IMR-90 (cell line): ENCODE results near the gene TCP11. TPM values are rescaled to one million over a fixed set of nuclear protein-coding genes. Genes with fewer than 3 reads are reported as not detected.

Source experiments
- ATAC-seq: fragments of 200-7000 bp; cut with Tn5 transposase; 2 replicates; pipeline ENCODE4 v1.9.1; 2020; ENCODE audit warnings: low read depth, mild to moderate bottlenecking, moderate library complexity
- BruUV-seq: library from RNA; stranded (reverse); fragments of 400-500 nt; replicated peaks from 2 replicates; lab custom pipeline; 2021; lab: Mats Ljungman, UMichigan
- CTCF ChIA-PET: fragments of 300-600 bp; formaldehyde crosslinking; extraction: SDS; loops from one replicate; lab custom pipeline; 2021; ENCODE audit warnings: antibody characterized with exemption; lab: Yijun Ruan, JAX
- POLR2A ChIA-PET: fragments of 300-600 bp; sonication (Branson Sonifier 250); formaldehyde crosslinking; loops from one replicate; lab custom pipeline; 2022; ENCODE audit warnings: antibody characterized with exemption; ENCODE audit not compliant: unreplicated experiment; lab: Charles Lee
- DNase-seq: peaks from one replicate; pipeline ENCODE4 v3.0.0; 2013
- H2AFZ ChIP-seq: replicated peaks from 2 replicates; pipeline ENCODE3; 2013; ENCODE audit warnings: low read length, mild to moderate bottlenecking; ENCODE audit not compliant: poor library complexity
- H2AK5ac ChIP-seq: 2 replicates; pipeline ENCODE4 v1.6.1; 2013; ENCODE audit warnings: low read depth, low read length, inconsistent platforms
- H2AK9ac ChIP-seq: replicated peaks from 2 replicates; pipeline ENCODE3; 2013; ENCODE audit warnings: mild to moderate bottlenecking, low read depth, low read length, moderate library complexity; ENCODE audit not compliant: poor library complexity
- H2BK120ac ChIP-seq: 2 replicates; pipeline ENCODE4 v1.6.1; 2013; ENCODE audit warnings: low read depth, low read length, inconsistent platforms
- H2BK15ac ChIP-seq: 3 replicates; pipeline ENCODE4 v1.6.1; 2013; ENCODE audit warnings: low read depth, low read length, inconsistent platforms
- H2BK20ac ChIP-seq: 2 replicates; pipeline ENCODE4 v1.6.1; 2013; ENCODE audit warnings: low read depth, mild to moderate bottlenecking, inconsistent platforms, low read length, moderate library complexity
- H2BK5ac ChIP-seq: 2 replicates; pipeline ENCODE4 v1.6.1; 2013; ENCODE audit warnings: mild to moderate bottlenecking, low read depth, low read length, inconsistent platforms; ENCODE audit not compliant: poor library complexity, severe bottlenecking
- H3K14ac ChIP-seq: replicated peaks from 2 replicates; pipeline ENCODE4 v1.6.1; 2013; ENCODE audit warnings: low read depth, low read length, inconsistent platforms
- H3K18ac ChIP-seq: 2 replicates; pipeline ENCODE4 v1.6.1; 2013; ENCODE audit warnings: low read depth, low read length, control low read depth
- H3K23ac ChIP-seq: 2 replicates; pipeline ENCODE4 v1.6.1; 2013; ENCODE audit warnings: low read depth, low read length, inconsistent platforms
- H3K27ac ChIP-seq: 2 replicates; pipeline ENCODE4 v1.5.1; 2013; ENCODE audit warnings: mild to moderate bottlenecking, control low read depth, low read length; ENCODE audit not compliant: insufficient read depth
- H3K27me3 ChIP-seq: 2 replicates; pipeline ENCODE4 v1.6.1; 2013; ENCODE audit warnings: low read length; ENCODE audit not compliant: control insufficient read depth, insufficient read depth
- H3K36me3 ChIP-seq: 2 replicates; pipeline ENCODE4 v1.6.1; 2013; ENCODE audit warnings: low read length, mixed read lengths; ENCODE audit not compliant: control insufficient read depth, insufficient read depth
- H3K4ac ChIP-seq: 2 replicates; pipeline ENCODE4 v1.6.1; 2013; ENCODE audit warnings: low read depth, low read length, inconsistent platforms
- H3K4me1 ChIP-seq: 2 replicates; pipeline ENCODE4 v1.6.1; 2013; ENCODE audit warnings: low read length, mixed read lengths; ENCODE audit not compliant: control insufficient read depth, insufficient read depth
- H3K4me2 ChIP-seq: 2 replicates; pipeline ENCODE4 v1.6.1; 2013; ENCODE audit warnings: low read depth, mild to moderate bottlenecking, control low read depth, low read length, moderate library complexity
- H3K4me3 ChIP-seq: 2 replicates; pipeline ENCODE4 v1.5.1; 2013; ENCODE audit warnings: low read depth, mild to moderate bottlenecking, control low read depth, low read length, moderate library complexity; ENCODE audit not compliant: insufficient read depth
- H3K56ac ChIP-seq: 2 replicates; pipeline ENCODE4 v1.6.1; 2013; ENCODE audit warnings: low read length, inconsistent platforms; ENCODE audit not compliant: insufficient read depth; ENCODE audit errors: extremely low read depth
- H3K79me1 ChIP-seq, 2 experiments: 2 replicates each; pipeline ENCODE4 v1.6.1; 2013; ENCODE audit warnings: low read length in 2 of 2, inconsistent platforms in 1 of 2, low read depth in 1 of 2
- H3K9ac ChIP-seq: 2 replicates; pipeline ENCODE4 v1.6.1; 2013; ENCODE audit warnings: low read depth, low read length, control low read depth
- H3K9me1 ChIP-seq: 2 replicates; pipeline ENCODE4 v1.6.1; 2013; ENCODE audit warnings: low read length, inconsistent platforms; ENCODE audit not compliant: insufficient read depth
- H3K9me3 ChIP-seq: 2 replicates; pipeline ENCODE4 v1.6.1; 2013; ENCODE audit warnings: low read length; ENCODE audit not compliant: control insufficient read depth, insufficient read depth
- H4K20me1 ChIP-seq: 2 replicates; pipeline ENCODE4 v1.6.1; 2013; ENCODE audit warnings: low read length, inconsistent platforms; ENCODE audit not compliant: insufficient read depth
- H4K5ac ChIP-seq: 2 replicates; pipeline ENCODE4 v1.6.1; 2013; ENCODE audit warnings: mild to moderate bottlenecking, low read depth, low read length, control low read depth
- H4K8ac ChIP-seq, 2 experiments: 2 replicates each; pipeline ENCODE4 v1.6.1; 2013; ENCODE audit warnings: low read depth in 2 of 2, low read length in 2 of 2, control low read depth in 1 of 2, inconsistent platforms in 1 of 2
- H4K91ac ChIP-seq: 2 replicates; pipeline ENCODE4 v1.6.1; 2013; ENCODE audit warnings: low read depth, low read length, inconsistent platforms; ENCODE audit not compliant: insufficient read depth
- BHLHE40 ChIP-seq: fragments of 150-350 bp; IDR thresholded peaks from 2 replicates; pipeline ENCODE4 v1.6.1; 2016; ENCODE audit warnings: mild to moderate bottlenecking, low read depth, low read length
- CEBPB ChIP-seq: IDR thresholded peaks from 2 replicates; pipeline ENCODE4 v1.6.1; 2012; ENCODE audit warnings: low read depth, low read length, improper control_type of control experiment
- CHD1 ChIP-seq: IDR thresholded peaks from 2 replicates; pipeline ENCODE4 v1.6.1; 2012; ENCODE audit warnings: low read depth, low read length, improper control_type of control experiment
- FOS ChIP-seq: fragments of 150-350 bp; IDR thresholded peaks from 2 replicates; pipeline ENCODE4 v1.6.1; 2016; ENCODE audit warnings: low read depth, low read length
- MAFK ChIP-seq: IDR thresholded peaks from 2 replicates; pipeline ENCODE4 v1.6.1; 2012; ENCODE audit warnings: low read depth, low read length, improper control_type of control experiment
- MAZ ChIP-seq: IDR thresholded peaks from 2 replicates; pipeline ENCODE4 v1.6.1; 2012; ENCODE audit warnings: low read depth, mild to moderate bottlenecking, low read length, improper control_type of control experiment, moderate library complexity, borderline replicate concordance
- MXI1 ChIP-seq: IDR thresholded peaks from 2 replicates; pipeline ENCODE4 v1.6.1; 2012; ENCODE audit warnings: low read depth, mild to moderate bottlenecking, low read length, moderate library complexity, borderline replicate concordance
- NFE2L2 ChIP-seq: fragments of 150-350 bp; IDR thresholded peaks from 2 replicates; pipeline ENCODE4 v1.6.1; 2016; ENCODE audit warnings: low read depth, mild to moderate bottlenecking, low read length
- POLR2A ChIP-seq: IDR thresholded peaks from 2 replicates; pipeline ENCODE4 v1.6.1; 2012; ENCODE audit warnings: mild to moderate bottlenecking, low read depth, low read length
- RAD21 ChIP-seq: IDR thresholded peaks from 2 replicates; pipeline ENCODE4 v1.6.1; 2012; ENCODE audit warnings: low read length, improper control_type of control experiment
- RCOR1 ChIP-seq: IDR thresholded peaks from 2 replicates; pipeline ENCODE4 v1.6.1; 2012; ENCODE audit warnings: mild to moderate bottlenecking, low read length, improper control_type of control experiment; ENCODE audit not compliant: insufficient replicate concordance
- RFX5 ChIP-seq: IDR thresholded peaks from 2 replicates; pipeline ENCODE4 v1.8.0; 2012; ENCODE audit warnings: low read depth, mild to moderate bottlenecking, low read length, moderate library complexity
- SMC3 ChIP-seq: fragments of 150-350 bp; IDR thresholded peaks from 2 replicates; pipeline ENCODE4 v1.6.1; 2016; ENCODE audit warnings: low read depth, mild to moderate bottlenecking, antibody characterized with exemption, low read length, moderate library complexity
- WGBS, 2 experiments: methylation state at CpG; one replicate each; pipeline versions ENCODE4 v1.1.5 to v1.1.7; 2013; ENCODE audit warnings: missing lambda C conversion rate in 2 of 2; ENCODE audit not compliant: insufficient read length in 1 of 2; ENCODE audit errors: extremely low coverage in 2 of 2; 5-methylcytosine and 5-hydroxymethylcytosine counted together
- dilution Hi-C: fragments of 300-500 bp; cut with HindIII; formaldehyde crosslinking; loops from one replicate; pipeline ENCODE4 v1.14.3; 2018; ENCODE audit warnings: low sequenced_read_pairs; ENCODE audit not compliant: unreplicated experiment
- in situ Hi-C: fragments of 300-500 bp; cut with MboI; formaldehyde crosslinking; loops from 3 replicates; pipeline ENCODE4 v1.14.3; 2019; ENCODE audit warnings: low sequenced_read_pairs, inconsistent platforms, mixed read lengths
- intact Hi-C: fragments of 100-400 bp; cut with micrococcal nuclease; formaldehyde crosslinking; loops from 2 replicates; pipeline ENCODE4 v1.10.0; 2022
- polyA plus RNA-seq, 3 experiments: library from polyadenylated mRNA; depleted of rRNA; stranded (reverse); fragments of >200 nt; gene quantifications; 2 replicates each; pipeline ENCODE4 v1.2.3, GENCODE V29; 2012; ENCODE audit warnings: low replicate concordance in 1 of 3
- total RNA-seq: library from RNA; depleted of rRNA; stranded (reverse); fragments of >200 nt; gene quantifications from 2 replicates; pipeline ENCODE4 v1.2.3, GENCODE V29; 2012
- TF ChIP-seq, protein P1 (sequence below): fragments of 150-350 bp; IDR thresholded peaks from 2 replicates; pipeline ENCODE4 v1.6.1; 2016; ENCODE audit warnings: low read depth, mild to moderate bottlenecking, low read length, moderate library complexity, borderline replicate concordance
- TF ChIP-seq, protein P2 (sequence below): fragments of 150-350 bp; IDR thresholded peaks from 2 replicates; pipeline ENCODE4 v1.6.1; 2017; ENCODE audit warnings: mild to moderate bottlenecking, antibody characterized with exemption, low read length, low read depth
- TF ChIP-seq, protein P3 (sequence below): conservative IDR thresholded peaks from 2 replicates; pipeline ENCODE4 v1.5.1; 2012; ENCODE audit warnings: mild to moderate bottlenecking, low read depth, low read length, improper control_type of control experiment

The TCP11 gene
- total and polyA plus RNA-seq, 2 of the 4 experiments (the other 2 are of a cell fraction), result 0.34 to 0.36 TPM

- H3K56ac ChIP-seq, result no peak overlapping the region
- H2AFZ ChIP-seq, result no peak overlapping the region
- 79% methylated on average over 5 of the region's 9 CpGs; no CpG with 5 or more reads in 1 of the 2 experiments for WGBS, 2 experiments
- intact Hi-C loops, result no loop called here
- H3K79me1 ChIP-seq, result no peaks in the 10 kb centered on the region
- no peak overlapping the region for H2AK9ac ChIP-seq
- no peak overlapping the region for H3K14ac ChIP-seq
- H3K27ac ChIP-seq, result no peak overlapping the region
- no peak overlapping the region for H4K91ac ChIP-seq
- no peak overlapping the region for H2AK5ac ChIP-seq
- no peak overlapping the region for H3K4me2 ChIP-seq
- H4K8ac ChIP-seq, result no peak overlapping the region
- ChIA-PET POLR2A (no interaction called here), CTCF (no interaction called here)
- H3K4me1 ChIP-seq, result no peaks in the 10 kb centered on the region
- no peaks in the 10 kb centered on the region for H4K20me1 ChIP-seq
- in situ Hi-C loops, result no loop called here
- no peak overlapping the region for H3K4me3 ChIP-seq
- H3K27me3 ChIP-seq, result no peaks in the 10 kb centered on the region
- 0 out of 2 replicates have a peak, but pooled peaks cover 2% of the 10 kb centered on the region for H3K9me1 ChIP-seq
- H3K9me3 ChIP-seq, result no peaks in the 10 kb centered on the region
- no peak for ATAC-seq
- no peak overlapping the region for H2BK5ac ChIP-seq
- DNase-seq, result no peak
- H3K23ac ChIP-seq, result no peak overlapping the region
- H3K36me3 ChIP-seq, result no peaks in the 10 kb centered on the region; the same call in 1 of the 2 replicates
- no peak overlapping the region for H4K5ac ChIP-seq
- dilution Hi-C loops, result no loop called here
- TF ChIP-seq CHD1 (no peak), MAZ (no peak), RCOR1 (no peak), MAFK (no peak), MXI1 (no peak), FOS (no peak), POLR2A (no peak), RAD21 (no peak), CEBPB (no peak), BHLHE40 (no peak), NFE2L2 (no peak), RFX5 (no peak), SMC3 (no peak)
- TF ChIP-seq, protein P1, sequence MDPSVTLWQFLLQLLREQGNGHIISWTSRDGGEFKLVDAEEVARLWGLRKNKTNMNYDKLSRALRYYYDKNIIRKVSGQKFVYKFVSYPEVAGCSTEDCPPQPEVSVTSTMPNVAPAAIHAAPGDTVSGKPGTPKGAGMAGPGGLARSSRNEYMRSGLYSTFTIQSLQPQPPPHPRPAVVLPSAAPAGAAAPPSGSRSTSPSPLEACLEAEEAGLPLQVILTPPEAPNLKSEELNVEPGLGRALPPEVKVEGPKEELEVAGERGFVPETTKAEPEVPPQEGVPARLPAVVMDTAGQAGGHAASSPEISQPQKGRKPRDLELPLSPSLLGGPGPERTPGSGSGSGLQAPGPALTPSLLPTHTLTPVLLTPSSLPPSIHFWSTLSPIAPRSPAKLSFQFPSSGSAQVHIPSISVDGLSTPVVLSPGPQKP, result no peak
- TF ChIP-seq, protein P2, sequence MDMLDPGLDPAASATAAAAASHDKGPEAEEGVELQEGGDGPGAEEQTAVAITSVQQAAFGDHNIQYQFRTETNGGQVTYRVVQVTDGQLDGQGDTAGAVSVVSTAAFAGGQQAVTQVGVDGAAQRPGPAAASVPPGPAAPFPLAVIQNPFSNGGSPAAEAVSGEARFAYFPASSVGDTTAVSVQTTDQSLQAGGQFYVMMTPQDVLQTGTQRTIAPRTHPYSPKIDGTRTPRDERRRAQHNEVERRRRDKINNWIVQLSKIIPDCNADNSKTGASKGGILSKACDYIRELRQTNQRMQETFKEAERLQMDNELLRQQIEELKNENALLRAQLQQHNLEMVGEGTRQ, result no peak
- TF ChIP-seq, protein P3, sequence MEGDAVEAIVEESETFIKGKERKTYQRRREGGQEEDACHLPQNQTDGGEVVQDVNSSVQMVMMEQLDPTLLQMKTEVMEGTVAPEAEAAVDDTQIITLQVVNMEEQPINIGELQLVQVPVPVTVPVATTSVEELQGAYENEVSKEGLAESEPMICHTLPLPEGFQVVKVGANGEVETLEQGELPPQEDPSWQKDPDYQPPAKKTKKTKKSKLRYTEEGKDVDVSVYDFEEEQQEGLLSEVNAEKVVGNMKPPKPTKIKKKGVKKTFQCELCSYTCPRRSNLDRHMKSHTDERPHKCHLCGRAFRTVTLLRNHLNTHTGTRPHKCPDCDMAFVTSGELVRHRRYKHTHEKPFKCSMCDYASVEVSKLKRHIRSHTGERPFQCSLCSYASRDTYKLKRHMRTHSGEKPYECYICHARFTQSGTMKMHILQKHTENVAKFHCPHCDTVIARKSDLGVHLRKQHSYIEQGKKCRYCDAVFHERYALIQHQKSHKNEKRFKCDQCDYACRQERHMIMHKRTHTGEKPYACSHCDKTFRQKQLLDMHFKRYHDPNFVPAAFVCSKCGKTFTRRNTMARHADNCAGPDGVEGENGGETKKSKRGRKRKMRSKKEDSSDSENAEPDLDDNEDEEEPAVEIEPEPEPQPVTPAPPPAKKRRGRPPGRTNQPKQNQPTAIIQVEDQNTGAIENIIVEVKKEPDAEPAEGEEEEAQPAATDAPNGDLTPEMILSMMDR, result no peak
- no peak overlapping the region for H2BK120ac ChIP-seq
- no peak overlapping the region for H3K9ac ChIP-seq
- H3K18ac ChIP-seq, result no peak overlapping the region
- no peak overlapping the region for H2BK15ac ChIP-seq
- no peak overlapping the region for H2BK20ac ChIP-seq
- H3K4ac ChIP-seq, result no peak overlapping the region
- no TSS peak for BruUV-seq
Measured at GRCh38 chr6:35072698-35073055, 68.5 kb downstream of the TCP11 start.
